Tibial nerve (tissue), 4 donors: ENCODE data around the gene CASQ2. TPM values are rescaled to one million over a fixed set of nuclear protein-coding genes. Genes with fewer than 3 reads are reported as not detected.

Experiments used
- DNase-seq, 2 donors: peaks; one replicate each; pipeline ENCODE4 v3.0.0-alpha.2; 2019; ENCODE audit warnings: low spot score in 2 of 2
- H3K27ac ChIP-seq, 4 donors: fragments of 200-600 bp; sonication (generic) in 3 of 4; one replicate each; pipeline ENCODE4 v1.5.1; 2017 to 2019; ENCODE audit warnings: mild to moderate bottlenecking in 1 of 4
- H3K27me3 ChIP-seq, 2 donors: fragments of 200-600 bp; sonication (generic) in 1 of 2; one replicate each; pipeline versions ENCODE4 v1.5.1 to v1.6.0; 2017 to 2019
- H3K36me3 ChIP-seq, 3 donors: fragments of 200-600 bp; sonication (generic); one replicate each; pipeline ENCODE4 v1.5.1; 2018 to 2019
- H3K4me1 ChIP-seq, 4 donors: fragments of 200-600 bp; sonication (generic) in 3 of 4; one replicate each; pipeline ENCODE4 v1.5.1; 2017 to 2019
- H3K4me3 ChIP-seq, 4 donors: fragments of 200-600 bp; sonication (generic) in 3 of 4; one replicate each; pipeline ENCODE4 v1.5.1; 2017 to 2019; ENCODE audit warnings: mild to moderate bottlenecking in 1 of 4, moderate library complexity in 1 of 4
- H3K9me3 ChIP-seq, 4 donors: fragments of 200-600 bp; sonication (generic) in 3 of 4; one replicate each; pipeline ENCODE4 v1.5.1; 2017 to 2019
- CTCF ChIP-seq, 5 experiments: fragments of 200-600 bp in 3 of 5; fragments of 450-650 bp in 2 of 5; sonication (generic) in 3 of 5; IDR thresholded peaks; one replicate each; pipeline ENCODE4 v1.5.1; 2016 to 2019; ENCODE audit warnings: antibody characterized with exemption in 5 of 5, mild to moderate bottlenecking in 3 of 5, moderate library complexity in 2 of 5
- EP300 ChIP-seq, 2 donors: sonication (generic); formaldehyde crosslinking; IDR thresholded peaks; one replicate each; pipeline ENCODE4 v1.6.1; 2017; ENCODE audit warnings: antibody characterized with exemption in 2 of 2, mild to moderate bottlenecking in 1 of 2
- POLR2A ChIP-seq, 2 donors: fragments of 450-650 bp; IDR thresholded peaks; one replicate each; pipeline ENCODE4 v1.6.1; 2017; ENCODE audit warnings: antibody characterized with exemption in 2 of 2, mild to moderate bottlenecking in 2 of 2, moderate library complexity in 2 of 2
- WGBS, 2 donors: methylation state at CpG; one replicate each; pipeline ENCODE4 v1.1.5; 2018; 5-methylcytosine and 5-hydroxymethylcytosine counted together
- total RNA-seq, 4 donors: library from RNA; depleted of rRNA; stranded (reverse); fragments of >200 nt; gene quantifications; one replicate each; pipeline ENCODE4 v1.1.0, GENCODE V29; 2016

Gene CASQ2
- total RNA-seq, 4 donors from 2014 or later: 3.6 to 7.3 (median 5.8) TPM

- H3K27ac ChIP-seq: no peak overlapping the region
- WGBS, 2 donors: 96 to 100% methylated on average over 4 of the region's 4 CpGs
- no peaks in the 10 kb centered on the region for H3K4me1 ChIP-seq
- no peak for DNase-seq
- H3K36me3 ChIP-seq: peaks cover 0 to 42% (median 0%) of the 10 kb centered on the region in 3 donors
- H3K4me3 ChIP-seq: no peak overlapping the region
- no peaks in the 10 kb centered on the region for H3K27me3 ChIP-seq
- TF ChIP-seq POLR2A (IDR thresholded peaks at IDR 0.05) (no peak), EP300 (IDR thresholded peaks at IDR 0.05) (no peak), CTCF (IDR thresholded peaks at IDR 0.05) (no peak)
- H3K9me3 ChIP-seq: no peaks in the 10 kb centered on the region
Measured at GRCh38 chr1:115692224-115692623, 76.3 kb downstream of the CASQ2 start.

- no peak for DNase-seq
- Histone ChIP-seq H3K27me3 (no peaks in the 10 kb centered on the region), H3K36me3 (peaks cover 0 to 47% (median 0%) of the 10 kb centered on the region in 3 donors), H3K4me3 (no peak overlapping the region), H3K9me3 (no peaks in the 10 kb centered on the region), H3K27ac (no peak overlapping the region), H3K4me1 (no peaks in the 10 kb centered on the region)
- WGBS, 2 donors: 80 to 87% methylated on average over 8 of the region's 8 CpGs
- no peak for TF ChIP-seq EP300 (IDR thresholded peaks at IDR 0.05)
- TF ChIP-seq POLR2A (IDR thresholded peaks at IDR 0.05): no peak
- no peak for TF ChIP-seq CTCF (IDR thresholded peaks at IDR 0.05)
Measured at GRCh38 chr1:115690972-115691371, 77.5 kb downstream of the CASQ2 start.

GRCh38 chr1:115687744-115688143 is 80.8 kb downstream of the CASQ2 start:
- Histone ChIP-seq H3K4me3 (no peak overlapping the region), H3K27ac (no peak overlapping the region), H3K36me3 (peaks cover 0 to 72% (median 0%) of the 10 kb centered on the region in 3 donors), H3K9me3 (no peaks in the 10 kb centered on the region), H3K27me3 (no peaks in the 10 kb centered on the region), H3K4me1 (no peaks in the 10 kb centered on the region)
- 89 to 93% methylated on average over 3 of the region's 3 CpGs for WGBS, 2 donors
- no peak for DNase-seq
- no peak for TF ChIP-seq EP300 (IDR thresholded peaks at IDR 0.05)
- TF ChIP-seq POLR2A (IDR thresholded peaks at IDR 0.05): no peak
- TF ChIP-seq CTCF (IDR thresholded peaks at IDR 0.05): no peak

GRCh38 chr1:115685029-115685705 is 83.3 kb downstream of the CASQ2 start:
- peaks cover 0 to 54% (median 0%) of the 10 kb centered on the region in 3 donors for H3K36me3 ChIP-seq
- H3K27ac ChIP-seq: no peak overlapping the region
- TF ChIP-seq CTCF (IDR thresholded peaks at IDR 0.05) (no peak), POLR2A (IDR thresholded peaks at IDR 0.05) (no peak), EP300 (IDR thresholded peaks at IDR 0.05) (no peak)
- no peak for DNase-seq
- H3K9me3 ChIP-seq: no peaks in the 10 kb centered on the region
- 88 to 90% methylated on average over 14 of the region's 14 CpGs for WGBS, 2 donors
- H3K4me3 ChIP-seq: no peak overlapping the region
- no peaks in the 10 kb centered on the region for H3K27me3 ChIP-seq
- no peaks in the 10 kb centered on the region for H3K4me1 ChIP-seq

GRCh38 chr1:115682792-115683191 is 85.7 kb downstream of the CASQ2 start:
- no peak for DNase-seq
- peaks cover 0 to 41% (median 0%) of the 10 kb centered on the region in 3 donors for H3K36me3 ChIP-seq

More at GRCh38 chr1:115682792-115683191, 85.7 kb downstream of the CASQ2 start:
- TF ChIP-seq CTCF (IDR thresholded peaks at IDR 0.05) (no peak), POLR2A (IDR thresholded peaks at IDR 0.05) (no peak), EP300 (IDR thresholded peaks at IDR 0.05) (no peak)
- 95 to 97% methylated on average over 4 of the region's 4 CpGs for WGBS, 2 donors
- no peak overlapping the region for H3K4me3 ChIP-seq
- H3K4me1 ChIP-seq: peaks cover 0 to 19% (median 0%) of the 10 kb centered on the region in 4 donors
- H3K27ac ChIP-seq: no peak overlapping the region
- no peaks in the 10 kb centered on the region for H3K9me3 ChIP-seq
- no peaks in the 10 kb centered on the region for H3K27me3 ChIP-seq
